GM12875 (cell line): ENCODE results near the gene ATP9A.
"Not testable (repeated sequence)": the region's sequence is repeated elsewhere in the genome, so short reads cannot be mapped to it uniquely, and the experiment has no call there.

ENCODE experiments used
- H3K4me3 ChIP-seq: one replicate; pipeline ENCODE4 v1.5.1; 2011; ENCODE audit warnings: low read depth, low read length, control low read depth
- TF ChIP-seq, protein P1 (sequence below): IDR thresholded peaks from 2 replicates; pipeline ENCODE4 v1.5.1; 2011; ENCODE audit warnings: low read depth, mild to moderate bottlenecking, control low read depth, inconsistent platforms, low read length, moderate library complexity, borderline replicate concordance; ENCODE audit not compliant: insufficient read depth

The ATP9A gene, protein sequence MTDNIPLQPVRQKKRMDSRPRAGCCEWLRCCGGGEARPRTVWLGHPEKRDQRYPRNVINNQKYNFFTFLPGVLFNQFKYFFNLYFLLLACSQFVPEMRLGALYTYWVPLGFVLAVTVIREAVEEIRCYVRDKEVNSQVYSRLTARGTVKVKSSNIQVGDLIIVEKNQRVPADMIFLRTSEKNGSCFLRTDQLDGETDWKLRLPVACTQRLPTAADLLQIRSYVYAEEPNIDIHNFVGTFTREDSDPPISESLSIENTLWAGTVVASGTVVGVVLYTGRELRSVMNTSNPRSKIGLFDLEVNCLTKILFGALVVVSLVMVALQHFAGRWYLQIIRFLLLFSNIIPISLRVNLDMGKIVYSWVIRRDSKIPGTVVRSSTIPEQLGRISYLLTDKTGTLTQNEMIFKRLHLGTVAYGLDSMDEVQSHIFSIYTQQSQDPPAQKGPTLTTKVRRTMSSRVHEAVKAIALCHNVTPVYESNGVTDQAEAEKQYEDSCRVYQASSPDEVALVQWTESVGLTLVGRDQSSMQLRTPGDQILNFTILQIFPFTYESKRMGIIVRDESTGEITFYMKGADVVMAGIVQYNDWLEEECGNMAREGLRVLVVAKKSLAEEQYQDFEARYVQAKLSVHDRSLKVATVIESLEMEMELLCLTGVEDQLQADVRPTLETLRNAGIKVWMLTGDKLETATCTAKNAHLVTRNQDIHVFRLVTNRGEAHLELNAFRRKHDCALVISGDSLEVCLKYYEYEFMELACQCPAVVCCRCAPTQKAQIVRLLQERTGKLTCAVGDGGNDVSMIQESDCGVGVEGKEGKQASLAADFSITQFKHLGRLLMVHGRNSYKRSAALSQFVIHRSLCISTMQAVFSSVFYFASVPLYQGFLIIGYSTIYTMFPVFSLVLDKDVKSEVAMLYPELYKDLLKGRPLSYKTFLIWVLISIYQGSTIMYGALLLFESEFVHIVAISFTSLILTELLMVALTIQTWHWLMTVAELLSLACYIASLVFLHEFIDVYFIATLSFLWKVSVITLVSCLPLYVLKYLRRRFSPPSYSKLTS

DNA sequence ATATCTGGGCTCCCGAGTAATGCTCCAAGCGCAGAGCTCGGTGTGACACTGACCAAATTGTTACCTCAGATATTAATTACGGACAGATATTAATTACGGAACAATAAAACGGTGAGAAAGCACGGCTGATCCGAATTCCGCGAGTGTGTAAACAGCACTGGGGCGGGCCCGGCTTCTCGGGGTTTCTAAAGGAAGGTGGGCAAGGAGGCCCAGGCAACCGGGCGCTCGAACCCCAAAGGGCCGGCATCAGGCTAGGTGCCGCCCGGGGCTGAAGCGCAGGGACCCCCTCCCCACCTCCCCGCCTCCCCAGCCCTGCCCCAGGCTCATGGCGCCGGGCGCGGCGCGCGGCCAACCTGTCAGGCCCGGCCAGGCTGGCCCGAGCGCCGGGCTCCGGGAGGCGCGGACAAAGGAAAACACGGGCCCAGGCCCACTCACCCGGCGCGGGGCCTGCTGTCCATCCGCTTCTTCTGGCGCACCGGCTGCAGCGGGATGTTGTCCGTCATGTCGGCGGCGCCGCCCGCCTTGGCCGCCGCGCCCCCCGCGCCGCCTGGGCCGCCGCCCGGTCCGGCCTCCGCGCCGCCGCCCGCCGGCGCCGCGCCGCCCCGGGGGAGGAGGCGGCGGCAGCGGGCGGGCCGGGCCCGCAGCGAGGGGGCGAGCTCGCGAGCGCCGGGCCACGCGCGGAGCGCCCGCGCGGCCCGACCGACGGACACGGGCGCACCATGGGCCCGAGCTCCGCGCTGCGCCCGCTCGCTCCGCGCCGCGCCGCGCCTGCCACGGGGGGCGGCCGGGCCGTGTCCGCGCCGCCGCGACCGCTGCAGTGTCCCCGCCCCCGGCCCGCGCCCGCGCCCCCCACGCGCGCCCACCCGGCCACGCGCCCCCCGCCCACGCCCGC, at the start of gene ATP9A:
Gene ATP9A (minus strand): TSS at position 524 of the 892 bp plus-strand sequence. CDS start 21 bp downstream, at position 503.
- no peak within 1 kb of the TSS for H3K4me3 ChIP-seq
- TF ChIP-seq, protein P1, sequence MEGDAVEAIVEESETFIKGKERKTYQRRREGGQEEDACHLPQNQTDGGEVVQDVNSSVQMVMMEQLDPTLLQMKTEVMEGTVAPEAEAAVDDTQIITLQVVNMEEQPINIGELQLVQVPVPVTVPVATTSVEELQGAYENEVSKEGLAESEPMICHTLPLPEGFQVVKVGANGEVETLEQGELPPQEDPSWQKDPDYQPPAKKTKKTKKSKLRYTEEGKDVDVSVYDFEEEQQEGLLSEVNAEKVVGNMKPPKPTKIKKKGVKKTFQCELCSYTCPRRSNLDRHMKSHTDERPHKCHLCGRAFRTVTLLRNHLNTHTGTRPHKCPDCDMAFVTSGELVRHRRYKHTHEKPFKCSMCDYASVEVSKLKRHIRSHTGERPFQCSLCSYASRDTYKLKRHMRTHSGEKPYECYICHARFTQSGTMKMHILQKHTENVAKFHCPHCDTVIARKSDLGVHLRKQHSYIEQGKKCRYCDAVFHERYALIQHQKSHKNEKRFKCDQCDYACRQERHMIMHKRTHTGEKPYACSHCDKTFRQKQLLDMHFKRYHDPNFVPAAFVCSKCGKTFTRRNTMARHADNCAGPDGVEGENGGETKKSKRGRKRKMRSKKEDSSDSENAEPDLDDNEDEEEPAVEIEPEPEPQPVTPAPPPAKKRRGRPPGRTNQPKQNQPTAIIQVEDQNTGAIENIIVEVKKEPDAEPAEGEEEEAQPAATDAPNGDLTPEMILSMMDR: no peak

DNA sequence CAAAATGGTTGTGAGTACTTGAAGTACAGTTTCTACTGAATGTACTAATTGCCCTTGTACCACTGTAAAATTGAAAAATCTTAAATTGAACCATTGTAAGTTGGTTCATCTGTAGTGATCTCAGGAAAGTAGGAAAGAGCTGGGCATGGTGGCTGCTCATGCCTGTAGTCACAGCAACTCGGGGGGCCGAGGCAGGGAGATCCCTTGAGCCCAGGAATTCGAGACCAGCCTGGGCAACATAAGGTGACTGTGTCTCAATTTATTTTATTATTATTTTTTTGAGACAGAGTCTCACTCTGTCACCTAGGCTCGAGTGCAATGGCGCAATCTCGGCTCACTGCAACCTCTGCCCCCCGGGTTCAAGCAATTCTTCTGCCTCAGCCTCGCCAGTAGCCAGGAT, 48.7 kb upstream of the ATP9A start:
- not testable (repeated sequence) for H3K4me3 ChIP-seq

DNA sequence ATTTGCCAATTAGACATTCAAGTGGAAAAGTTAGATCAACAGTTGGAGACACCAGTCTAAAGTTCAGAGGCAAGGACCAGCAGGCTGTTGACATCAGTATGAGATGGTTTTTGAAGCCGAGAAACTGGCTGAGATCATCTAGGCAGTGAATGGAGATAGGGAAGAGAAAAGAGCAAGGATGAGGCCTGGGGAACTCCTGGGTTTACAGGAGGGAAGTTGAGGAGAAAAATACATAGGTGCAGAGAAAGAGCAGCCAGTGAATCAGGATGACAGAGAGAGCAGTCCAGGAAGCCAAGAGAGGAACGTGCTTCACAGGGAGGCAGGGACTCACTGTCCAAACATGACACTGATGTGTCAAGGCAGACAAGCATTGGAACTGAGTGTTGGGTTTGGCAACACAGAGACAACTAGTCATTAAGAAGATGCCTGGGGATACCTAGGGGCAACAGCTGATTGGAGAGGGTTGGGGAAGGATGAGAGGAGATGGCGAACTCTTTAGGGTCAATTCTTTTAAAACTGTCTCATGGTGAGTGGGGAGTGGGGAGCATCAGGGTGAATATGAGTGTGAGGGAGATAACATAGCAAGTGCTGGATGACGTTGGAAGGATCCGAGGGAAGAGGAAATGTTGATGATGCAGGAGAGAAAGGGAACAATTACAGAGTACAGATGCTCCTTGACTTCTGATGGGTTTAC, 47.3 kb upstream of the ATP9A start:
- TF ChIP-seq, protein P1: no peak
- H3K4me3 ChIP-seq: no peak overlapping the region

DNA sequence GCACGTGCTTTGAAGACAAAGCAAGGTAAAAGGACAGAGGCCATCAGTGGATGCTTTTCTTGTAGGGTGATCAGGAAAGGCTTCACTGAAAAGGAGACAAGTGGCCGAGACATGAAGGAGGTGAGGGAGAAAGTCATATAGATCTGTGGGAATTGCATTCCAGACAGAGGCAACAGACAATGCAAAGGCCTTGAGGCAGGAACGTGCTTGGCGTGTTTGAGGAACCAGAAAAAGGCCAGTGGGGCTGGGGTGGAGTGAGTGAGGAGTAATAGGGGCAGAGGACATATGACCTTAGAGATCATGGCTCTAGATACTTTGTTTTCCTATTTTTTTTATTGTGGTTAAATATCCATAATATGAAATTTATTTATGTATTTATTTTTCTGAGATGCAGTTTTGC, 44.7 kb upstream of the ATP9A start:
- TF ChIP-seq, protein P1: no peak
- no peak overlapping the region for H3K4me3 ChIP-seq

DNA sequence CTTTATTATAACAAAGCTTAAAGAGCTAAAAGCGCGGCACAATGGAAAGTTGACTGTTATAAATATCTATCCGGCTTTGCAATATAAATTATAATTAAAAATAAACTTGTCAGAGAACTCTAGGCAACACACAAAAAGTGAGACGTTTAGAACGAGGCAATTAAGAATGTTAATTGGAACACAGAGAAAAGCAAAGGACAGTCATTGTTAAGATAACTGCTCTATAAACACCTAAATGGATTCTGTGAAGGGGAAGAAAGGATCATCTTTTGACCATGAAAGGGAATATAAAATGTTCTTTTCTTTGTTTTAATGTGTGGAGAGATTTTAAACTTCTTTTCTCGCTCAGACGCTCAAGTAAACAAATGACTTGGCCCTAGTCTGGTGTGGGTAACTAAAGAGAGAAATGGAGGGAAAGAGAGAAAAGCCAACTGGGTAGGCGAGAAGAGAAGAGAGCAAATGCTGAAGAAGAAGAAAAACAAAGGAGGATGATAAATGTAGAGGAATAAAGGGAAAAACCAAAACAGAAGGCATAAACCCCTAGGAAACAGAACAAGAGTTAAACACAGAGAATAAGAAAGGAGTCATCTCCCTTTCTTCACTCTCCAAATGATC, 43.4 kb upstream of the ATP9A start:
- no peak overlapping the region for H3K4me3 ChIP-seq
- TF ChIP-seq, protein P1: no peak

DNA sequence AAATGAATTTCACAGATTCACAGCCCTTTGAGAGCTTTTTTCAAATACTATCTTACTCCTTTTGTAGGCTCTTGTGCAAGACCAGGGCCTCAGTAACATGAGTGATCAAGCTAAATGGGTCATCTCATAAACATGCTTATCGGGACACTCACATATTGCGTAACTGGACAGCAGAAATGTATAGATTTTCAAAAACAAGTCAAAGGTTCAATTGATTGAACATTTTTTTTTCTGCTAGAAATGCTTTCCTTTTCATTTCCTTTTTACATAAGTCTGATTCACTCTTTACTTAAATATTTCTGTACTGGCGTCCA, 42.8 kb upstream of the ATP9A start:
- H3K4me3 ChIP-seq: no peak overlapping the region
- TF ChIP-seq, protein P1: no peak
